HG02970 (cell line): ENCODE data around the gene ZBED1.
"Not testable (repeated sequence)": the region's sequence is repeated elsewhere in the genome, so short reads cannot be mapped to it uniquely, and the experiment has no call there.

Experiments used
- ATAC-seq: cut with Tn5 transposase; IDR thresholded peaks from one replicate; pipeline ENCODE4 v1.9.1; 2021; ENCODE audit warnings: mild to moderate bottlenecking, moderate library complexity, moderate number of reproducible peaks; ENCODE audit not compliant: unreplicated experiment, low FRiP score

The ZBED1 gene

GRCh38 chrX:2477313-2477712 lies 23.5 kb downstream of the ZBED1 start:
- not testable (repeated sequence) for ATAC-seq

- ATAC-seq, result no peak
Observed at GRCh38 chrX:2474963-2475726, 25.6 kb downstream of the ZBED1 start.

- ATAC-seq, result no peak
Observed at GRCh38 chrX:2474280-2474962, 26.4 kb downstream of the ZBED1 start.

GRCh38 chrX:2473064-2473463 lies 27.7 kb downstream of the ZBED1 start:
- not testable (repeated sequence) for ATAC-seq

GRCh38 chrX:2471641-2472040 lies 29.1 kb downstream of the ZBED1 start:
- ATAC-seq, result no peak

GRCh38 chrX:2471126-2471525 lies 29.6 kb downstream of the ZBED1 start:
- not testable (repeated sequence) for ATAC-seq

GRCh38 chrX:2469852-2470251 lies 30.9 kb downstream of the ZBED1 start:
- not testable (repeated sequence) for ATAC-seq

- no peak for ATAC-seq
Observed at GRCh38 chrX:2469196-2469685, 31.5 kb downstream of the ZBED1 start.

- no peak for ATAC-seq
Observed at GRCh38 chrX:2468261-2469195, 32.2 kb downstream of the ZBED1 start.

GRCh38 chrX:2466876-2467656 lies 33.7 kb downstream of the ZBED1 start:
- ATAC-seq, result no peak

- ATAC-seq, result no peak
Observed at GRCh38 chrX:2464677-2465166, 36.1 kb downstream of the ZBED1 start.

- ATAC-seq, result no peak
Observed at GRCh38 chrX:2463973-2464676, 36.7 kb downstream of the ZBED1 start.

GRCh38 chrX:2463481-2463880 lies 37.3 kb downstream of the ZBED1 start:
- not testable (repeated sequence) for ATAC-seq

GRCh38 chrX:2462780-2463179 lies 38.0 kb downstream of the ZBED1 start:
- ATAC-seq, result no peak

- no peak for ATAC-seq
Observed at GRCh38 chrX:2462074-2462473, 38.7 kb downstream of the ZBED1 start.

- no peak for ATAC-seq
Observed at GRCh38 chrX:2461711-2462016, 39.1 kb downstream of the ZBED1 start.

GRCh38 chrX:2460821-2461710 lies 39.7 kb downstream of the ZBED1 start:
- ATAC-seq, result not testable (repeated sequence)

- ATAC-seq, result not testable (repeated sequence)
Observed at GRCh38 chrX:2460048-2460447, 40.7 kb downstream of the ZBED1 start.
